Mesothelial cell of epicardium (in vitro differentiated cells): Measurements from ENCODE around the gene ALDH1A3. TPM values are rescaled to one million over a fixed set of nuclear protein-coding genes. Genes with fewer than 3 reads are reported as not detected.

Experiments
- DNase-seq, 2 experiments: peaks; one replicate each; pipeline ENCODE4 v3.0.0; 2021; ENCODE audit warnings: low spot score in 2 of 2; ENCODE audit not compliant: unreplicated experiment in 2 of 2
- H3K27ac Mint-ChIP-seq: 2 replicates; pipeline ENCODE4 v1.8.0; 2021; ENCODE audit warnings: mixed read lengths
- H3K27me3 Mint-ChIP-seq: 2 replicates; pipeline ENCODE4 v1.8.0; 2021; ENCODE audit warnings: low read depth, mixed read lengths
- H3K36me3 Mint-ChIP-seq: 2 replicates; pipeline ENCODE4 v1.8.0; 2021; ENCODE audit warnings: mixed read lengths
- H3K4me1 Mint-ChIP-seq: 2 replicates; pipeline ENCODE4 v1.8.0; 2021; ENCODE audit warnings: mixed read lengths
- H3K4me3 Mint-ChIP-seq: 2 replicates; pipeline ENCODE4 v1.8.0; 2021; ENCODE audit warnings: mild to moderate bottlenecking, moderate library complexity, mixed read lengths
- H3K9me3 Mint-ChIP-seq: 2 replicates; pipeline ENCODE4 v1.8.0; 2021; ENCODE audit warnings: mixed read lengths
- total RNA-seq: library from RNA; stranded (reverse); gene quantifications from 3 replicates; pipeline ENCODE4 v1.2.1, GENCODE V29; 2021
- TF ChIP-seq, protein P1 (sequence below): fragments of 200-600 bp; sonication (generic); IDR thresholded peaks from one replicate; pipeline ENCODE4 v1.5.0; 2021; ENCODE audit warnings: antibody characterized with exemption; ENCODE audit not compliant: unreplicated experiment

The ALDH1A3 gene
- total RNA-seq, 1 donor from 2014 or later, result not detected

GRCh38 chr15:100901702-100902435, 22.2 kb downstream of the ALDH1A3 start:
- H3K27me3 Mint-ChIP-seq, result peaks cover 9% of the 10 kb centered on the region
- H3K36me3 Mint-ChIP-seq, result no peaks in the 10 kb centered on the region
- H3K4me3 Mint-ChIP-seq, result peak overlapping the region; percentile 39
- H3K27ac Mint-ChIP-seq, result peak overlapping the region; percentile 66
- H3K4me1 Mint-ChIP-seq, result peaks cover 14% of the 10 kb centered on the region
- TF ChIP-seq, protein P1, sequence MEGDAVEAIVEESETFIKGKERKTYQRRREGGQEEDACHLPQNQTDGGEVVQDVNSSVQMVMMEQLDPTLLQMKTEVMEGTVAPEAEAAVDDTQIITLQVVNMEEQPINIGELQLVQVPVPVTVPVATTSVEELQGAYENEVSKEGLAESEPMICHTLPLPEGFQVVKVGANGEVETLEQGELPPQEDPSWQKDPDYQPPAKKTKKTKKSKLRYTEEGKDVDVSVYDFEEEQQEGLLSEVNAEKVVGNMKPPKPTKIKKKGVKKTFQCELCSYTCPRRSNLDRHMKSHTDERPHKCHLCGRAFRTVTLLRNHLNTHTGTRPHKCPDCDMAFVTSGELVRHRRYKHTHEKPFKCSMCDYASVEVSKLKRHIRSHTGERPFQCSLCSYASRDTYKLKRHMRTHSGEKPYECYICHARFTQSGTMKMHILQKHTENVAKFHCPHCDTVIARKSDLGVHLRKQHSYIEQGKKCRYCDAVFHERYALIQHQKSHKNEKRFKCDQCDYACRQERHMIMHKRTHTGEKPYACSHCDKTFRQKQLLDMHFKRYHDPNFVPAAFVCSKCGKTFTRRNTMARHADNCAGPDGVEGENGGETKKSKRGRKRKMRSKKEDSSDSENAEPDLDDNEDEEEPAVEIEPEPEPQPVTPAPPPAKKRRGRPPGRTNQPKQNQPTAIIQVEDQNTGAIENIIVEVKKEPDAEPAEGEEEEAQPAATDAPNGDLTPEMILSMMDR, result no peak
- H3K9me3 Mint-ChIP-seq, result peaks cover 4% of the 10 kb centered on the region
- no peak for DNase-seq

DNA sequence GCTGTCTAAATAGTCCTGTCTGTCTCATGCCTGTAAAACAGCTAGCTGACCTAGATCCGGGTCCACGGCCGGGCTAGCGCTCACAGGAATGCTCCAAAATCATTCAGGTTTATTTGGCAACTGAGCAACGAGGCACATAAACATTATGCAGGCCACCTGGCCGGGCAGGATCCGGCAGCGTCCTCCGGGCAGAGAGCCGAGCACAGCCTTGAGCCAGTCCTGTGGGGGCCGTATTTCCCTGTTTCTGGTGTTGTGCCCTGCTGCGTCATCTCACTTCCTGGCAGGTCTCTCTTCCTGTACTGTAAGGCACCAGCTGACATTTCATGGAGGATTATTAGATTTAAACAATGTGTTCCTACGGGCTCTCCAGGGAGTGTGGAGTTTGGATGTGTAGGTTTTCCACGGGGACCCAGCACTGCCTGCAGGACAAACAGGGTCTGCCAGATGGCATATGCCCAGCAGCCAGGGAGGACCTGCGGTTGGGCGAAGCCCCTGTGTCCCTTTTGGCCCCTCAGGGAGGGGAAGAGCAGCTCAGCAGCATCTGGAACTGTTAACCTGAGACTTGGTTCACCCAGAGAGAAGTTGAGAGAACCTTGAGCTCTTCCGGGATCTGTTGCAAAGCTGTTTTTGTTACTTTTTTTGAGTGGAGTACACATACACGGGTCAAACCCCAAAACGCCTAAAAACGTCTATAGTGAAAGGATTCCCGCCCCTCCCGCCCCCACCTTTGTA, 23.0 kb downstream of the ALDH1A3 start:
- Mint-ChIP-seq H3K4me3 (peak overlapping the region; percentile 39), H3K4me1 (peaks cover 14% of the 10 kb centered on the region), H3K9me3 (peaks cover 4% of the 10 kb centered on the region), H3K36me3 (no peaks in the 10 kb centered on the region), H3K27me3 (peaks cover 10% of the 10 kb centered on the region), H3K27ac (peak overlapping the region; percentile 66)
- no peak for DNase-seq
- TF ChIP-seq, protein P1, result no peak

DNA sequence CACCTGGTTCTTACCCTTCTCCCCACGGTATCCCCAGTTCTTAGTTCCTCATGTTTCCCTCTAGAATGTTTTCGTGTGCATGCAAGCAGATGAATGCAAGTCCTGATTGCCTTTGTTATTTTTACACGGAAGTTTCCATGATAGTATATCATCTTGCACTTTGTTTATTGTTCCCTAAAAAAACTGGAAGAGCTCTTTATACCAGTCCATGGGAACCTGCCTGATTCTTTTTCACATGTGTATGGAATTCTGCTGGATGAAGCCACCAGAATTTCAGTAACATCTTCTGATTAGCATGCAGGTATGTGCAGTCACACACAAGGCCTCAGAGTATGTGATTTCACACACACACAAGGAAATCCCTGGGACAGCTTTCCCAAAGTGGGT, 23.5 kb downstream of the ALDH1A3 start:
- TF ChIP-seq, protein P1, result no peak
- no peak for DNase-seq
- Mint-ChIP-seq H3K36me3 (no peaks in the 10 kb centered on the region), H3K27me3 (peaks cover 8% of the 10 kb centered on the region), H3K9me3 (peaks cover 4% of the 10 kb centered on the region), H3K4me3 (no peak overlapping the region), H3K4me1 (peaks cover 14% of the 10 kb centered on the region), H3K27ac (no peak overlapping the region)

DNA sequence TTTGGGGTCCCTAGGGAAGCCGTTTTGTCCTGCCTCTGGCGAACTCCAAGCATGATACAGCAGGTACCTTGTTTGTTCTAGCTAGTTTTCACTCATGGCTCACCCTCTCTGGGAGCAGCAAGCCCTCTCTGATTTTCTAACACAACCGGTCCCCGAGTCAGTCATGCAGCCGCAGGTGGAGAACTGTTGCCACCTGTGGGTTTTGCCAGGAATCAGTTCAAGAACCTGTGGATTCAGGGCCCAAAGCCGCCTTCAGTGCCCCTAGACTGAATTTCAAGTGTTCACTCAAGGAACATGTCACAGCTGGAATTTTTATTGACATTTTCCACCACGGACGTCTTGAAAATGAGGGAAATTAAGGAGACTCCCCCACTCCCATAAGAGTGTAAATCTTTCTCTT, 26.2 kb downstream of the ALDH1A3 start:
- H3K9me3 Mint-ChIP-seq, result peaks cover 4% of the 10 kb centered on the region
- peaks cover 14% of the 10 kb centered on the region for H3K4me1 Mint-ChIP-seq
- no peak overlapping the region for H3K4me3 Mint-ChIP-seq
- H3K27me3 Mint-ChIP-seq, result peaks cover 9% of the 10 kb centered on the region
- TF ChIP-seq, protein P1, result no peak
- DNase-seq, result no peak
- no peaks in the 10 kb centered on the region for H3K36me3 Mint-ChIP-seq
- no peak overlapping the region for H3K27ac Mint-ChIP-seq

DNA sequence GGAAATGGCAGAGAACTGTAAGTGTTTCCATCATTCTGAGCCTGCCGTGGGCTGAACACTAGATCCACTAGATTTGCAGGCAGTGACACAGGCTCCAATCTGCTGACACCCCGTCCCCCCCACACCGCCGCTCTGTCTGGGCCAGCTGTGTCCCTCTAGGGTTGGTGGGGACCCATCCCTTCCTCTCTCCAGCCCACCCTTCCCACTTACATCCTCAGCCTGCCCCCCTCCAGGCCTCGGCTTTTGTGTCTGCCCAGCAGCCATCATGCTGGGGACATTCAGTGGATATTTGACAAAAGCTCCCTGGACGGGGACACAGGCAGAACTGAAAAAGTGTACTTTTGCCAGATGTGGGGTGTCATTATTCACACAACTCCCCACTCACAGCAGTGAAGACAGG, 28.8 kb downstream of the ALDH1A3 start:
- Mint-ChIP-seq H3K4me1 (no peaks in the 10 kb centered on the region), H3K4me3 (no peak overlapping the region)

More for the DNA sequence above, 28.8 kb downstream of the ALDH1A3 start:
- Mint-ChIP-seq H3K9me3 (peaks cover 7% of the 10 kb centered on the region), H3K27ac (no peak overlapping the region), H3K27me3 (peaks cover 16% of the 10 kb centered on the region), H3K36me3 (no peaks in the 10 kb centered on the region)
- TF ChIP-seq, protein P1, result no peak
- no peak for DNase-seq
